Heart right ventricle (tissue), 16 donors: Measurements from ENCODE around the gene CENPN. TPM values are rescaled to one million over a fixed set of nuclear protein-coding genes. Genes with fewer than 3 reads are reported as not detected.

Source experiments
- ATAC-seq, 8 donors: fragments of 200-7000 bp; cut with Tn5 transposase; one replicate each; pipeline ENCODE4 v1.9.1; 2020; ENCODE audit warnings: mild to moderate bottlenecking in 8 of 8, moderate library complexity in 8 of 8, moderate number of reproducible peaks in 1 of 8
- DNase-seq, 2 donors: peaks; one replicate each; pipeline ENCODE4 v3.0.0-alpha.2; 2020
- H3K27ac ChIP-seq, 10 donors: fragments of 200-600 bp; sonication (generic) in 2 of 10; one replicate each; pipeline versions ENCODE4 v1.5.0 to v1.8.0; 2020 to 2022; ENCODE audit warnings: mild to moderate bottlenecking in 3 of 10
- H3K27me3 ChIP-seq, 7 donors: fragments of 200-600 bp; one replicate each; pipeline ENCODE4 v1.8.0; 2021 to 2022; ENCODE audit warnings: mild to moderate bottlenecking in 2 of 7
- H3K36me3 ChIP-seq, 9 donors: fragments of 200-600 bp; sonication (generic) in 1 of 9; one replicate each; pipeline versions ENCODE4 v1.5.0 to v1.8.0; 2020 to 2022; ENCODE audit warnings: mild to moderate bottlenecking in 2 of 9
- H3K4me1 ChIP-seq, 9 donors: fragments of 200-600 bp; sonication (generic) in 1 of 9; one replicate each; pipeline versions ENCODE4 v1.5.0 to v1.8.0; 2020 to 2022; ENCODE audit warnings: mild to moderate bottlenecking in 4 of 9
- H3K4me3 ChIP-seq, 10 donors: fragments of 200-600 bp; sonication (generic) in 2 of 10; one replicate each; pipeline versions ENCODE4 v1.5.0 to v1.8.0; 2020 to 2022; ENCODE audit warnings: mild to moderate bottlenecking in 7 of 10, moderate library complexity in 2 of 10
- H3K9me3 ChIP-seq, 11 donors: fragments of 200-600 bp in 10 of 11; sonication (generic) in 2 of 11; one replicate each; pipeline versions ENCODE4 v1.5.0 to v1.8.0; 2013 to 2022; ENCODE audit warnings: mild to moderate bottlenecking in 2 of 11, control low read depth in 1 of 11, moderate library complexity in 1 of 11
- CTCF ChIP-seq, 9 donors: fragments of 200-600 bp; sonication (generic) in 2 of 9; IDR thresholded peaks; one replicate each; pipeline versions ENCODE4 v1.5.0 to v1.8.0; 2021 to 2022; ENCODE audit warnings: antibody characterized with exemption in 9 of 9, mild to moderate bottlenecking in 5 of 9, moderate library complexity in 1 of 9
- WGBS, 2 donors: extraction: QIAGEN DNeasy Blood & Tissue Kit; methylation state at CpG; one replicate each; pipeline ENCODE4 v1.1.7; 2013; ENCODE audit warnings: inconsistent platforms in 1 of 2; 5-methylcytosine and 5-hydroxymethylcytosine counted together
- intact Hi-C, 10 donors: fragments of 100-400 bp; cut with DNase I; formaldehyde crosslinking; loops; one replicate each; pipeline versions ENCODE4 v1.11.1 to v1.14.2; 2022
- polyA plus RNA-seq, 2 donors: library from polyadenylated mRNA; stranded (reverse); fragments of 200-250 nt; gene quantifications; one replicate each; pipeline ENCODE4 v1.2.3, GENCODE V29; 2013
- total RNA-seq, 10 donors: library from RNA; stranded (reverse); fragmentation: NEBNext Ultra II Directional in 3 of 10; extraction: Animal tissue kit (Norgen Biotek cat#: 25700) in 3 of 10; gene quantifications; one replicate each; pipeline versions ENCODE4 v1.2.1 to v1.2.4, GENCODE V29; 2021 to 2023
- donor health status: Arrhythmogenic right ventricular cardiomyopathy.
- donor health status: ischemic (EF 13 %, LVEDD 7.1; RV severe dilation, severe dysfunction).
- donor health status: healthy with polysubstance abuse.
- donor health status: DM: no; HTN: yes; CAD: no.
- donor health status: DM: no; HTN: no; CAD: no.
- donor health status: ischemic (EF 25% LVEDD 6.9; RV normal size, moderate dysfunction).
- donor health status: ischemic (EF 25% LVEDD 5.7; RV mildly dilated, moderate dysfunction).
- donor health status: healthy.
- donor health status: DM: yes; HTN: yes; CAD: no.
- donor health status: Ischemic cardiomyopathy.
- donor health status: ischemic (EF 35%, LVEDD 5.7; RV mildly dilated, moderate dysfunction).
- donor health status: nonischemic (EF 11% LVEDD 7.7; RV severe dilation, severe dysfunction).
- donor health status: DM: yes; HTN: yes; CAD: no.
- donor health status: PGD.
- donor health status: ischemic (EF 29% LVEDD 5.4; RV normal size, mild dysfunction).
- donor health status: nonischemic (EF 23%, LVEDD 6.1; RV moderate dilation, normal function).

The CENPN gene
- total and polyA plus RNA-seq, 12 donors, result 0.95 to 16.2 (median 9.5) TPM

- ATAC-seq (peak in 1 of 8 donors; percentile 51), DNase-seq (no peak)
- no peak overlapping the region for H3K27ac ChIP-seq
- H3K4me1 ChIP-seq, result peaks cover 0 to 14% (median 3%) of the 10 kb centered on the region in 9 donors
- no peak for TF ChIP-seq CTCF (IDR thresholded peaks at IDR 0.05)
- H3K27me3 ChIP-seq, result no peaks in the 10 kb centered on the region
- intact Hi-C loops, result loop anchor here in 1 of 10 donors (10.0 kb wide), 1 partner anchor 46 kb away; no protein-coding TSS in a partner anchor
- peaks cover 0 to 49% (median 8%) of the 10 kb centered on the region in 9 donors for H3K36me3 ChIP-seq
- no peaks in the 10 kb centered on the region for H3K9me3 ChIP-seq
- no peak overlapping the region for H3K4me3 ChIP-seq
Observed at GRCh38 chr16:80981103-80981502, 25.9 kb upstream of the CENPN start.

- no peak overlapping the region for H3K27ac ChIP-seq
- intact Hi-C loops, result loop anchor here in 1 of 10 donors (10.0 kb wide), 1 partner anchor 48 kb away; no protein-coding TSS in a partner anchor
- no peaks in the 10 kb centered on the region for H3K9me3 ChIP-seq
- no peak for ATAC-seq
- H3K4me1 ChIP-seq, result peaks cover 0 to 24% (median 11%) of the 10 kb centered on the region in 9 donors
- no peak for TF ChIP-seq CTCF (IDR thresholded peaks at IDR 0.05)
- DNase-seq, result no peak
- peaks cover 0 to 37% (median 8%) of the 10 kb centered on the region in 9 donors for H3K36me3 ChIP-seq
- WGBS, 2 donors, result 74% methylated on average over 4 of the region's 4 CpGs
- H3K27me3 ChIP-seq, result no peaks in the 10 kb centered on the region
- no peak overlapping the region for H3K4me3 ChIP-seq
Observed at GRCh38 chr16:80982646-80983045, 24.4 kb upstream of the CENPN start.

- intact Hi-C loops, result loop anchor here in 1 of 10 donors (10.0 kb wide), 1 partner anchor 50 kb away; no protein-coding TSS in a partner anchor
- ATAC-seq, result no peak
- no peaks in the 10 kb centered on the region for H3K9me3 ChIP-seq
- peaks cover 0 to 24% (median 11%) of the 10 kb centered on the region in 9 donors for H3K4me1 ChIP-seq
- 89% methylated on average over 6 of the region's 6 CpGs for WGBS, 2 donors
- TF ChIP-seq CTCF (IDR thresholded peaks at IDR 0.05), result no peak
- no peak overlapping the region for H3K27ac ChIP-seq
- H3K4me3 ChIP-seq, result no peak overlapping the region
- no peaks in the 10 kb centered on the region for H3K27me3 ChIP-seq
- no peak for DNase-seq
- peaks cover 0 to 27% (median 8%) of the 10 kb centered on the region in 9 donors for H3K36me3 ChIP-seq
Observed at GRCh38 chr16:80984124-80984892, 22.7 kb upstream of the CENPN start.

DNA sequence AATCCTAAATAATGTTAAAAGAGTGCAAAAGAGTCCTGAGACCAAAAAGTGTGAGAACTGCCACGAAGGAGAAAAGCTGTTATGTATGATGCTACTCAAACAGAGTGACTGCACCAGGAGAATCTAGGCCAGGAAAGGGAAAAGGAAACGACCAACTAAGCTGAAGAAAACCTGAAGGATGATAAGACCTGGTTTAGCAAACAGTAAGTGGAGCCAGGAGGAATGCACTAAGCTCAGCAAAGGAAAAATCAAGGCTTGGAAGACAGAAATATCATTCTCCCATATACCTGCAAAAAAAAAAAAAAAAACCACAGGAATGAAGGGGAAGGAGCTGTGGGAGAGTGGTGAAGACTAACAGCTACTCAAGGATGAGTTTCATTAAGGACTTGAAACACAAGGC, 21.4 kb upstream of the CENPN start:
- ATAC-seq (no peak), DNase-seq (no peak)
- Histone ChIP-seq H3K4me1 (peaks cover 0 to 24% (median 11%) of the 10 kb centered on the region in 9 donors), H3K9me3 (no peaks in the 10 kb centered on the region), H3K36me3 (peaks cover 0 to 19% (median 2%) of the 10 kb centered on the region in 9 donors), H3K27ac (no peak overlapping the region), H3K4me3 (no peak overlapping the region), H3K27me3 (no peaks in the 10 kb centered on the region)
- 53 to 69% methylated on average over 2 of the region's 2 CpGs for WGBS, 2 donors
- intact Hi-C loops, result loop anchor here in 2 of 10 donors (5.0 to 10.0 kb wide), 2 partner anchors 48 to 51 kb away; no protein-coding TSS in a partner anchor
- TF ChIP-seq CTCF (IDR thresholded peaks at IDR 0.05), result no peak
